Upper lobe of left lung (tissue), 6 donors: Measurements from ENCODE around the gene PTGES3L. TPM values are rescaled to one million over a fixed set of nuclear protein-coding genes. Genes with fewer than 3 reads are reported as not detected.
"Not testable (repeated sequence)": the region's sequence is repeated elsewhere in the genome, so short reads cannot be mapped to it uniquely, and the experiment has no call there.

Experiments used
- ATAC-seq, 2 donors: fragments of 200-7000 bp; cut with Tn5 transposase; one replicate each; pipeline ENCODE4 v1.9.1; 2022; ENCODE audit warnings: mild to moderate bottlenecking in 2 of 2, moderate library complexity in 2 of 2; ENCODE audit not compliant: low FRiP score in 2 of 2
- DNase-seq, 2 donors: peaks; one replicate each; pipeline ENCODE4 v3.0.0-alpha.2; 2019 to 2020
- H3K27ac ChIP-seq, 4 donors: fragments of 200-600 bp; sonication (generic); one replicate each; pipeline ENCODE4 v1.5.1; 2016 to 2019
- H3K27me3 ChIP-seq, 4 donors: fragments of 200-600 bp; sonication (generic); one replicate each; pipeline ENCODE4 v1.5.1; 2017 to 2019
- H3K36me3 ChIP-seq, 4 donors: fragments of 200-600 bp; sonication (generic); one replicate each; pipeline ENCODE4 v1.5.1; 2016 to 2019
- H3K4me1 ChIP-seq, 4 donors: fragments of 200-600 bp; sonication (generic); one replicate each; pipeline ENCODE4 v1.5.1; 2018 to 2019
- H3K4me3 ChIP-seq, 4 donors: fragments of 200-600 bp; sonication (generic); one replicate each; pipeline ENCODE4 v1.5.1; 2017 to 2019; ENCODE audit warnings: mild to moderate bottlenecking in 2 of 4, moderate library complexity in 1 of 4
- H3K9me3 ChIP-seq, 4 donors: fragments of 200-600 bp; sonication (generic); one replicate each; pipeline ENCODE4 v1.5.1; 2018 to 2019
- CTCF ChIP-seq, 6 experiments: fragments of 450-650 bp in 4 of 6; fragments of 200-600 bp in 2 of 6; sonication (generic) in 2 of 6; IDR thresholded peaks; one replicate each; pipeline ENCODE4 v1.5.1; 2016 to 2019; ENCODE audit warnings: antibody characterized with exemption in 6 of 6
- EP300 ChIP-seq, 4 donors: sonication (generic); formaldehyde crosslinking; IDR thresholded peaks; one replicate each; pipeline ENCODE4 v1.5.1; 2017; ENCODE audit warnings: antibody characterized with exemption in 4 of 4, control low read depth in 2 of 4
- POLR2A ChIP-seq, 4 donors: fragments of 450-650 bp; IDR thresholded peaks; one replicate each; pipeline ENCODE4 v1.5.1; 2016 to 2017; ENCODE audit warnings: antibody characterized with exemption in 4 of 4, mild to moderate bottlenecking in 2 of 4
- POLR2AphosphoS5 ChIP-seq, 2 donors: sonication (generic); formaldehyde crosslinking; IDR thresholded peaks; one replicate each; pipeline ENCODE4 v1.5.1; 2017; ENCODE audit warnings: antibody characterized with exemption in 2 of 2
- WGBS, 2 donors: methylation state at CpG; one replicate each; pipeline ENCODE4 v1.1.5; 2017 to 2018; 5-methylcytosine and 5-hydroxymethylcytosine counted together
- total RNA-seq, 6 donors: library from RNA; depleted of rRNA in 4 of 6; stranded (reverse); fragments of >200 nt in 4 of 6; gene quantifications; one replicate each; pipeline versions ENCODE4 v1.1.0 to v1.2.1, GENCODE V29; 2016 to 2021
- donor health status: DM: no; HTN: no; CAD: no; lungs with moderate emphysema.
- donor health status: DM: no; HTN: yes; CAD: no; lungs with severe emphysema.

PTGES3L gene
- total RNA-seq, 6 donors from 2014 or later, result 0.11 to 7.3 (median 0.76) TPM; not detected in 1

GRCh38 chr17:42980766-42981397, 1.0 kb upstream of the PTGES3L start:
- TF ChIP-seq POLR2AphosphoS5 (IDR thresholded peaks at IDR 0.05) (peak in 1 of 2 donors; percentile 12), POLR2A (IDR thresholded peaks at IDR 0.05) (peak in 1 of 4 donors; percentile 24), EP300 (IDR thresholded peaks at IDR 0.05) (no peak), CTCF (IDR thresholded peaks at IDR 0.05) (peak in 5 of 6 experiments; percentile 9 to 72 (median 45))
- Histone ChIP-seq H3K27me3 (no peaks in the 10 kb centered on the region), H3K36me3 (peaks cover 0 to 11% (median 2%) of the 10 kb centered on the region in 4 donors), H3K4me1 (peaks cover 16 to 53% (median 34%) of the 10 kb centered on the region in 4 donors), H3K9me3 (no peaks in the 10 kb centered on the region), H3K4me3 (peak overlapping the region; percentile 53 to 95 (median 90)), H3K27ac (peak overlapping the region; percentile 79 to 90 (median 85))
- WGBS, 2 donors, result 0% methylated on average over 20 to 29 of the region's 67 CpGs
- ATAC-seq (peak; percentile 49 to 75), DNase-seq (peak; percentile 73 to 92)

DNA sequence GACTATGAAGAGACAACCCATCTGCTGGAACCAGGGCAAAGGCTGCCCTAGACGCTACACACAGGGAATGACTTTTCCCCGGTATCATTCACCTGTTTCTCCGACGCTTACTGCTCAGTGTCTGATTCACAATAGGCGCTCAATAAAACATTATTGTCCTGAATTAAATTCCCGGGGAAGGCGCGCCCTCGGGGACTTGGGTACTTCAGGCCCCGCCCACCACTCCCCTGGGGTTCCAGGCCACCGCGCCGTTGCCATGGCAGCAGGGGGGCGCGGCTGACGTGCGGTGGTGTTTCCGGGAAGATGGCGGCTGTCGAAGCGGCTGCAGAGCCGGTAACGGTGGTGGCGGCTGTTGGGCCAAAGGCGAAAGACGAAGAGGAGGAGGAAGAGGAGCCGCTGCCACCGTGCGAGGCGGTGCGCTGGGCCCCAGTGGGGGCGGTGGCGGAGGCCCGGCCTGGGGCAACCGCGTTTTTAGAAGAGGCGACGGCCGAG, 440 bp upstream of the PTGES3L start, which contains the start of gene RUNDC1:
TSS of gene RUNDC1 (plus strand) at position 292 of the 492 bp plus-strand sequence. CDS start at position 304, 12 bp downstream.
- Histone ChIP-seq H3K27ac (peak within 1 kb of the TSS; percentile 79 to 90 (median 85)), H3K4me1 (peaks cover 16 to 47% (median 34%) of the 10 kb centered on the region in 4 donors), H3K27me3 (no peaks in the 10 kb centered on the region), H3K4me3 (peak within 1 kb of the TSS; percentile 53 to 95 (median 90)), H3K36me3 (peaks cover 0 to 5% (median 0%) of the 10 kb centered on the region in 4 donors), H3K9me3 (no peaks in the 10 kb centered on the region)
- peak; percentile 91 to 97 for ATAC-seq
- DNase-seq, result peak; percentile 97 to 98
- WGBS, 2 donors, result 0 to 1% methylated on average over 16 to 25 of the region's 39 CpGs
- TF ChIP-seq POLR2A (IDR thresholded peaks at IDR 0.05) (peak in 2 of 4 donors; percentile 74 to 78), CTCF (IDR thresholded peaks at IDR 0.05) (no peak), POLR2AphosphoS5 (IDR thresholded peaks at IDR 0.05) (peak; percentile 61 to 81)

DNA sequence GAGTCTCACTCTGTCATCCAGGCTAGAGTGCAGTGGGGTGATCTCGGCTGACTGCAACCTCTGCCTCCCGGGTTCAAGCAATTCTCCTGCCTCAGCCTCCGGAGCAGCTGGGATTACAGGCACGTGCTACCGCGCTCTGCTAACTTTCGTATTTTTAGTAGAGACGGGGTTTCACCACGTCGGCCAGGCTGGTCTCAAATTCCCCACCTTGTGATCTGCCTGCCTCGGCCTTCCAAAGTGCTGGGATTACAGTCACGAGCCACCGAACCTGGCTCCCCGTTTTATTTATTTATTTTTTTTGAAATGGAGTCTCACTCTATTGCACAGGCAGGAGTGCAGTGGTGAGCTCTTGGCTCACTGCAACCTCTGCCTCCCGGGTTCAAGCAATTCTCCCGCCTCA, 4.2 kb downstream of the PTGES3L start:
- peaks cover 8 to 12% (median 10%) of the 10 kb centered on the region in 4 donors for H3K4me1 ChIP-seq
- WGBS, 2 donors, result 87 to 91% methylated on average over 16 of the region's 16 CpGs
- H3K36me3 ChIP-seq, H3K27ac ChIP-seq, H3K27me3 ChIP-seq, H3K9me3 ChIP-seq, DNase-seq, H3K4me3 ChIP-seq, ATAC-seq: not testable (repeated sequence)

DNA sequence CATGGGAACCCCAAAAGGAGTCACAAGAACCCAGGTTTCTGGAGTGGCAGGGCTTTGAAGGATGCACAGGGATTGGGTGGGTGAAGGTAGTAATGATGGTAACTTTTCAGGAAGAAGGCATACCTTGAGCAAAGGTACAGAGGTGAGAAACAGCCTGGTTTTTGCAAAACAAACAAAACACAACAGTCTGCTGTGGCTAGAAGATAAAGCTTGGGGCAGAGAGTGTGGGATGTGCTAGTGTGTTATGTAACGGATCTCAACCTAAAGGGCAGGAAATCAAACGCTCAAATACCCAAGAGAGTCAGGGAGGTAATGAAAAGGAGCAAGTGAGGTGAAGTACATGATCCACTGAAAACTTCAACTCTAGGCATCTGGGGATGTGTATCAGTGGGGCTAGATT, 4.6 kb downstream of the PTGES3L start:
- no peak for DNase-seq
- no peak overlapping the region for H3K4me3 ChIP-seq
- 49 to 55% methylated on average over 2 of the region's 2 CpGs for WGBS, 2 donors
- H3K9me3 ChIP-seq, result no peaks in the 10 kb centered on the region
- H3K4me1 ChIP-seq, result peaks cover 8 to 11% (median 9%) of the 10 kb centered on the region in 4 donors
- ATAC-seq, result no peak
- H3K27me3 ChIP-seq, result no peaks in the 10 kb centered on the region
- no peak overlapping the region for H3K27ac ChIP-seq
- H3K36me3 ChIP-seq, result no peaks in the 10 kb centered on the region
- TF ChIP-seq CTCF (IDR thresholded peaks at IDR 0.05) (no peak), POLR2AphosphoS5 (IDR thresholded peaks at IDR 0.05) (no peak), POLR2A (IDR thresholded peaks at IDR 0.05) (no peak), EP300 (IDR thresholded peaks at IDR 0.05) (no peak)

GRCh38 chr17:42973323-42973722, 6.6 kb downstream of the PTGES3L start:
- not testable (repeated sequence) for H3K36me3 ChIP-seq, DNase-seq, H3K4me3 ChIP-seq, H3K27me3 ChIP-seq, H3K27ac ChIP-seq, H3K4me1 ChIP-seq, H3K9me3 ChIP-seq, ATAC-seq
- WGBS, 2 donors, result no CpG with 5 or more reads among the region's 18 CpGs

DNA sequence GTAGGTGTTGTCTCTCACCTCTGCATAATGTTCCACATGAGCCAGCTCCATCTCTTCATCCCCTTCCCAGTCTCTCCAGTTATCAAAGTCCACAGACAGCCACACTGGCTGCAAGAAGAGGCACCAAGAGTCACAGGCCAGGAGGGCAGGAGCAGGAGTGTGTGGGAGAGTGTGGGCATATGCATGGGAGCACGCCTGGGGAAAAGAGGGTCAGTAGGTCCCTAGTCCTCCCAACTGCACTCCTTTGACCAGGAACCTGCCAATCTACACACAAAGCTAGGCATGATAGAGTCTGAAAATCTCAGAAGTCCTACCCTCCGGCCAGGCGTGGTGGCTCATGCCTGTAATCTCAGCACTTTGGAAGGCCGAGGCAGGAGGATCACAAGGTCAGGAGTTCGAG, 8.3 kb downstream of the PTGES3L start:
- no peak for ATAC-seq
- WGBS, 2 donors, result 92 to 98% methylated on average over 5 of the region's 5 CpGs
- DNase-seq, result no peak
- Histone ChIP-seq H3K9me3 (no peaks in the 10 kb centered on the region), H3K27me3 (no peaks in the 10 kb centered on the region), H3K27ac (no peak overlapping the region), H3K4me3 (no peak overlapping the region), H3K36me3 (no peaks in the 10 kb centered on the region), H3K4me1 (no peaks in the 10 kb centered on the region)
- TF ChIP-seq POLR2A (IDR thresholded peaks at IDR 0.05), result no peak
- TF ChIP-seq CTCF (IDR thresholded peaks at IDR 0.05), result no peak
- TF ChIP-seq EP300 (IDR thresholded peaks at IDR 0.05), result no peak
- TF ChIP-seq POLR2AphosphoS5 (IDR thresholded peaks at IDR 0.05), result no peak
